ACHN (cell line): ENCODE data around the gene LMTK3.

Experiments used
- DNase-seq: peaks from one replicate; pipeline ENCODE4 v3.0.0-alpha.2; 2015
- in situ Hi-C: cut with HindIII; loops from 2 replicates; pipeline ENCODE4 v1.10.0; 2017; ENCODE audit warnings: low sequenced_read_pairs, low pct_ligation_motif_present, low pct_unique_long_range_greater_than_20kb

The LMTK3 gene

DNA sequence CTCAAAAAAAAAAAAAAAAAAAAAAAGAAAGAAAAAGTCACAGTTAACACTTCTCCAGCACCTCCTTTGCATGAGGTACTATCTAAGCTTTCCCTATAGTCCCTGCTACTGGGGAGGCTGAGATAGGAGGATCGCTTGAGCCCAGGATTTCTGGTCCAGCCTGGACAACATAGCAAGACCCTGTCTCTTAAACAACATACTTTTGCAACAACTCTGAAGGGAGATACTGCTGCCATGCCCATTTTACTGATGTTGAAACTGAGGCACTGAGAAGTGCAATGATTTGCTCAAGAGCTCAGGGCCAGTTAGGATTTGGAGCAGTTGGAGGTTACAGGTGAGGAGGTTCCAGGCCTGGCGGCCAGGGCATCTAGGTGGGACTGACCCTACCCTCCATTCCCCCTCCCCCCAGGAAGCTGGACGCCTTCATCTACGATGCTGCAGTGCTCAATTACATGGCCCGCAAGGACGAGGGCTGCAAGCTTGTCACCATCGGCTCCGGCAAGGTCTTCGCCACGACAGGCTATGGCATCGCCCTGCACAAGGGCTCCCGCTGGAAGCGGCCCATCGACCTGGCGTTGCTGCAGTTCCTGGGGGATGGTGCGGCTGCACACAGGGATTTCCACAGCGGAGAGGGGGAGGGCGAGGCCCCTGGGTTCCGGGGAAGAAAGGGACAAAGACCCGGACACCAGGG, 70.1 kb downstream of the LMTK3 start:
- no peak for DNase-seq
- in situ Hi-C loops, result no loop called here

DNA sequence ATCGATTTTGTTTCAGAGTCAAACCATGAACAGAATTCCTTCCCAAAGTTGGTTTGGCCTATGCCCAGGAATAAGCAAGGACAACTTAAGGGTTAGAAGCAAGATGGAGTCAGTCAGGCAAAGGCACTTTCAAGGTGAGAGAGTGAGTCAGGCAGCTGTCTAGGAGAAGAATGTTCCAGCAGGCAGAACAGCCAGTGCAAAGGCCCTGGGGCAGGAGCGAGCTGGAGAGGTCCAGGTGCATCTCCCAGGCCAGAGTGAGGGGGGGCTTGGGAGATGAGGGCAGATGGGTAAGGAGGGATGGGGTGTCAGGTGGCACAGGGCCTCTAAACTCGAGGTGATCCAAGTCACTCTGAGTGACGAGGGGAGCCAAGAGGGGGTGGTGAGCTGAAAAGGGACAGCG, 75.0 kb downstream of the LMTK3 start:
- in situ Hi-C loops, result no loop called here

More for the DNA sequence above, 75.0 kb downstream of the LMTK3 start:
- no peak for DNase-seq
